Stimulated activated CD4-positive, alpha-beta T cell treated with anti-CD3 and anti-CD28 coated beads, Interleukin-2, amount 100 ng/mL, for 24 hours (primary cell): ENCODE results near the gene SELPLG.
"Not testable (repeated sequence)": the region's sequence is repeated elsewhere in the genome, so short reads cannot be mapped to it uniquely, and the experiment has no call there.

Experiments
- DNase-seq, 2 donors: peaks; one replicate each; pipeline ENCODE4 v3.0.0-alpha.2; 2020

SELPLG gene

GRCh38 chr12:108586306-108586705, 47.4 kb downstream of the SELPLG start:
- DNase-seq: no peak

GRCh38 chr12:108585864-108586263, 47.8 kb downstream of the SELPLG start:
- no peak for DNase-seq

- DNase-seq: no peak
Observed at GRCh38 chr12:108584456-108585065, 49.1 kb downstream of the SELPLG start.

GRCh38 chr12:108583991-108584390, 49.7 kb downstream of the SELPLG start:
- no peak for DNase-seq

- DNase-seq: no peak
Observed at GRCh38 chr12:108582978-108583770, 50.5 kb downstream of the SELPLG start.

GRCh38 chr12:108582509-108582908, 51.2 kb downstream of the SELPLG start:
- no peak for DNase-seq

GRCh38 chr12:108581311-108582227, 52.1 kb downstream of the SELPLG start:
- no peak for DNase-seq

GRCh38 chr12:108580531-108580930, 53.2 kb downstream of the SELPLG start:
- DNase-seq: no peak

- no peak for DNase-seq
Observed at GRCh38 chr12:108578813-108579212, 54.9 kb downstream of the SELPLG start.

DNA sequence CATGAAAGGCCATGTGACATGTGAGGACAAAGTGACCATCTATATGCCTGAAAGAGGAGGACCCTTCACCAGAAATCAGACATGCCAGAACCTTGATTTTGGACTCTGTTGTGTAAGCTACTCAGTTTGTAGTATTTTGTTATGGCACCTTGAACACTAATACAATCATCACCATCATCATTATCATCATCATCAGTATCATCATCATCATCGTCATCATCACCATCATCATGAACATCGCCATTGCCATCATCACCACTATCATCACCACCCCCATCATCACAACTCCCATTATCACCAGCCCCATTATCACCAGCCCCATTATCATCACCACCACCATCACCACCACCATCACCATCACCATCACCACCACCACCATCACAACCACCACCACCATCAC, 55.4 kb downstream of the SELPLG start:
- no peak for DNase-seq

GRCh38 chr12:108577458-108577857, 56.2 kb downstream of the SELPLG start:
- no peak for DNase-seq

- no peak for DNase-seq
Observed at GRCh38 chr12:108576660-108577234, 56.9 kb downstream of the SELPLG start.

- DNase-seq: no peak
Observed at GRCh38 chr12:108575199-108575912, 58.3 kb downstream of the SELPLG start.

- DNase-seq: not testable (repeated sequence)
Observed at GRCh38 chr12:108574276-108574675, 59.4 kb downstream of the SELPLG start.

GRCh38 chr12:108573317-108573716, 60.4 kb downstream of the SELPLG start:
- peak in 1 of 2 donors; percentile 26 for DNase-seq

DNA sequence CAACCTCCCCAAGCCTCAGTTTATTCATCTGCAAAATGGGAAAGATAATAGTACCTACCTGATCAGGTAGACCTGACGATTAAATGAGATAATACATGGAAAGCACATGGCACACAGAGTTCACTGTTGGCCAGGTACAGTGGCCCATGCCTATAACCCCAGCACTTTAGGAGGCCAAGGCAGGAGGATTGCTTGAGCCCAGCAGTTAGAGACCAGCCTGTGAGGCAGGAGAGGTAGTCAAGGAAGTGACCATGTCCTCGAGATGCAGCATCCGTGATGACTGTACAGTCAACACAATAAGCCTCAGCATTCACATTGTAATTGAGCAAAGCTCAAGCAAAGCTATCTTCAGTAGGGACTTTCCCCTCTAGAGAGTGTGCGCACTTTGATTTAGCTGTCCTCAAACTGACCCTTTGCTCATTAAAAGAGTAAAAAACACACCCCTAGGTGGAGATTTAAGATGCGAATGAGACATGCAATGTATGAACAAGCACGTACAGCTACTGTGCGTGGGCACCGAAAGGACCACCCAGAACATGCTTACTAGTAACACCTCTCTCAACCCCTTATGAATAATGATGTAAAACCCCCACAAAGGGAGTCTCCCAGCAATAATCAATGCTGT, 61.4 kb downstream of the SELPLG start:
- DNase-seq: no peak
